B cell (primary cell): ENCODE results near the gene LENG9.

Experiments used
- CTCF ChIP-seq: fragments of 200-600 bp; IDR thresholded peaks from one replicate; pipeline ENCODE4 v1.8.0; 2022; ENCODE audit warnings: antibody characterized with exemption, mild to moderate bottlenecking
- EZH2 ChIP-seq: IDR thresholded peaks from 2 replicates; pipeline ENCODE4 v1.6.1; 2012; ENCODE audit warnings: borderline replicate concordance, low read depth, mild to moderate bottlenecking, moderate library complexity, low read length; ENCODE audit not compliant: insufficient read depth, poor library complexity, severe bottlenecking

- TF ChIP-seq CTCF (no peak), EZH2 (no peak)
Observed at GRCh38 chr19:54427586-54427985, 36.0 kb downstream of the LENG9 start.
